T-cell (primary cell): ENCODE results near the gene GPS1. TPM values are rescaled to one million over a fixed set of nuclear protein-coding genes. Genes with fewer than 3 reads are reported as not detected.

Experiments used
- ATAC-seq, 4 experiments: fragments of 200-7000 bp in 3 of 4; fragments of 150-1000 bp in 1 of 4; cut with Tn5 transposase; replicated peaks in 1 of 4; 1 replicate in 3 of 4; 2 replicates in 1 of 4; pipeline ENCODE4 v1.10.0; 2021; ENCODE audit warnings: moderate library complexity in 3 of 4, mild to moderate bottlenecking in 2 of 4, moderate number of reproducible peaks in 1 of 4
- CTCF ChIA-PET, 2 donors: fragments of 300-600 bp; sonication (Branson Sonifier 250); formaldehyde crosslinking; loops; one replicate each; lab custom pipeline; 2022; ENCODE audit warnings: antibody characterized with exemption in 2 of 2; lab: Charles Lee
- POLR2A ChIA-PET, 2 donors: fragments of 300-600 bp; sonication (Branson Sonifier 250); formaldehyde crosslinking; loops; one replicate each; lab custom pipeline; 2022; ENCODE audit warnings: antibody characterized with exemption in 2 of 2; lab: Charles Lee
- DNase-seq, 35 experiments: peaks; one replicate each; pipeline versions ENCODE4 v3.0.0 to v3.0.0-alpha.2; 2013 to 2023
- H3K27ac ChIP-seq: one replicate; pipeline ENCODE4 v1.5.1; 2013; ENCODE audit warnings: low read length
- H3K27me3 ChIP-seq, 2 experiments: replicated peaks in 1 of 2; 1 replicate in 1 of 2; 2 replicates in 1 of 2; pipeline versions ENCODE4 v1.6.1 to v1.7.0; 2013; ENCODE audit warnings: low read length in 1 of 2, mixed read lengths in 1 of 2; ENCODE audit not compliant: control insufficient read depth in 2 of 2, insufficient read depth in 2 of 2; ENCODE audit errors: extremely low read depth in 1 of 2
- H3K36me3 ChIP-seq, 2 donors: 1 replicate in 1 of 2; 2 replicates in 1 of 2; pipeline versions ENCODE4 v1.6.1 to v1.7.0; 2013; ENCODE audit warnings: low read length in 1 of 2; ENCODE audit not compliant: control insufficient read depth in 2 of 2, insufficient read depth in 1 of 2; ENCODE audit errors: extremely low read depth in 1 of 2
- H3K4me1 ChIP-seq, 2 experiments: 1 replicate in 1 of 2; 2 replicates in 1 of 2; pipeline versions ENCODE4 v1.6.1 to v1.7.0; 2013; ENCODE audit warnings: low read length in 2 of 2, mixed read lengths in 1 of 2; ENCODE audit not compliant: insufficient read depth in 2 of 2, control insufficient read depth in 1 of 2; ENCODE audit errors: extremely low read depth in 1 of 2
- H3K4me3 ChIP-seq, 2 donors: 1 replicate in 1 of 2; 2 replicates in 1 of 2; pipeline versions ENCODE4 v1.5.1 to v1.7.0; 2013; ENCODE audit warnings: mild to moderate bottlenecking in 2 of 2, low read length in 1 of 2, moderate library complexity in 1 of 2; ENCODE audit not compliant: control insufficient read depth in 1 of 2; ENCODE audit errors: extremely low read depth in 1 of 2
- H3K9me3 ChIP-seq: 2 replicates; pipeline ENCODE4 v1.7.0; 2013
- H3K27ac Mint-ChIP-seq, 2 donors: one replicate each; pipeline ENCODE4 v1.8.0; 2020 to 2021; ENCODE audit warnings: mild to moderate bottlenecking in 2 of 2, mixed read lengths in 2 of 2
- H3K27me3 Mint-ChIP-seq, 2 donors: one replicate each; pipeline ENCODE4 v1.8.0; 2021 to 2022; ENCODE audit warnings: mixed read lengths in 2 of 2
- H3K36me3 Mint-ChIP-seq: one replicate; pipeline ENCODE4 v1.8.0; 2021; ENCODE audit warnings: mixed read lengths
- H3K4me1 Mint-ChIP-seq, 3 donors: one replicate each; pipeline ENCODE4 v1.8.0; 2020 to 2022; ENCODE audit warnings: mixed read lengths in 3 of 3, mild to moderate bottlenecking in 1 of 3
- H3K4me3 Mint-ChIP-seq, 3 donors: one replicate each; pipeline ENCODE4 v1.8.0; 2020 to 2022; ENCODE audit warnings: mild to moderate bottlenecking in 3 of 3, mixed read lengths in 3 of 3, moderate library complexity in 3 of 3
- H3K9me3 Mint-ChIP-seq, 3 donors: one replicate each; pipeline ENCODE4 v1.8.0; 2020 to 2022; ENCODE audit warnings: mixed read lengths in 3 of 3
- WGBS: methylation state at CpG from one replicate; pipeline ENCODE4 v1.1.5; 2013; ENCODE audit warnings: missing lambda C conversion rate; ENCODE audit not compliant: insufficient coverage; 5-methylcytosine and 5-hydroxymethylcytosine counted together
- total RNA-seq, 35 experiments: library from RNA in 6 of 35; stranded (reverse) in 6 of 35; fragments of 120-200 nt in 1 of 35; gene quantifications; one replicate each; pipeline versions ENCODE4 v1.2.1 to v1.2.4 and lab custom pipeline; 2013 to 2026

The GPS1 gene
- total RNA-seq, 5 donors from 2014 or later (not counting 1 experiment from before 2014, with no cell fraction given), result 75.3 to 117 (median 98.0) TPM

DNA sequence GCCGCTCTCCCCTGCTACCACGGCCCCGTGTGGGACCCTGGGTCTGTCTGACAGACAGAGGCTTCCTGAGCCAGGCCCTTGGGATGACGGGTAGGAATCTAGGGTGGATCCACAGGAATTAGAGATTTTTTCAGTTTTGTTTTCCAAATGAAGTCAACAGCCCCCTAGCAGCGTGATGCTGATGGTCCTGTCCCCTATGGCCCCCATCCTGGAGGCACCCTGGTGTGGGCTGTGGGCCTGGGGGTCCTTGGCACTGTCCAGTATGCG lies 44.5 kb upstream of the GPS1 start:
- Mint-ChIP-seq H3K9me3 (no peaks in the 10 kb centered on the region), H3K4me1 (no peaks in the 10 kb centered on the region), H3K27ac (no peak overlapping the region), H3K36me3 (no peaks in the 10 kb centered on the region), H3K4me3 (no peak overlapping the region), H3K27me3 (no peaks in the 10 kb centered on the region)
- no peak for DNase-seq
- Histone ChIP-seq H3K4me3 (no peak overlapping the region), H3K9me3 (no peaks in the 10 kb centered on the region), H3K27me3 (no peaks in the 10 kb centered on the region), H3K27ac (no peak overlapping the region), H3K4me1 (no peaks in the 10 kb centered on the region), H3K36me3 (peaks cover 0 to 4% of the 10 kb centered on the region in 2 donors)
- 89% methylated on average over 6 of the region's 6 CpGs for WGBS
- ChIA-PET POLR2A (no interaction called here), CTCF (no interaction called here)
- ATAC-seq, result no peak

GRCh38 chr17:82007495-82008257 lies 44.0 kb upstream of the GPS1 start:
- DNase-seq (no peak), ATAC-seq (no peak)
- Histone ChIP-seq H3K36me3 (peaks cover 0 to 4% of the 10 kb centered on the region in 2 donors), H3K27me3 (no peaks in the 10 kb centered on the region), H3K4me3 (no peak overlapping the region), H3K27ac (no peak overlapping the region), H3K9me3 (no peaks in the 10 kb centered on the region), H3K4me1 (no peaks in the 10 kb centered on the region)
- H3K27me3 Mint-ChIP-seq, result no peaks in the 10 kb centered on the region
- no peaks in the 10 kb centered on the region for H3K9me3 Mint-ChIP-seq
- H3K36me3 Mint-ChIP-seq, result no peaks in the 10 kb centered on the region
- H3K4me1 Mint-ChIP-seq, result no peaks in the 10 kb centered on the region
- POLR2A ChIA-PET, result no interaction called here
- no peak overlapping the region for H3K4me3 Mint-ChIP-seq
- CTCF ChIA-PET, result interaction anchor here in 1 of 2 donors (0.7 kb wide), 1 partner anchor 196 kb away, joined by 3 read pairs; no protein-coding TSS in a partner anchor
- no peak overlapping the region for H3K27ac Mint-ChIP-seq
- 91% methylated on average over 30 of the region's 30 CpGs for WGBS

DNA sequence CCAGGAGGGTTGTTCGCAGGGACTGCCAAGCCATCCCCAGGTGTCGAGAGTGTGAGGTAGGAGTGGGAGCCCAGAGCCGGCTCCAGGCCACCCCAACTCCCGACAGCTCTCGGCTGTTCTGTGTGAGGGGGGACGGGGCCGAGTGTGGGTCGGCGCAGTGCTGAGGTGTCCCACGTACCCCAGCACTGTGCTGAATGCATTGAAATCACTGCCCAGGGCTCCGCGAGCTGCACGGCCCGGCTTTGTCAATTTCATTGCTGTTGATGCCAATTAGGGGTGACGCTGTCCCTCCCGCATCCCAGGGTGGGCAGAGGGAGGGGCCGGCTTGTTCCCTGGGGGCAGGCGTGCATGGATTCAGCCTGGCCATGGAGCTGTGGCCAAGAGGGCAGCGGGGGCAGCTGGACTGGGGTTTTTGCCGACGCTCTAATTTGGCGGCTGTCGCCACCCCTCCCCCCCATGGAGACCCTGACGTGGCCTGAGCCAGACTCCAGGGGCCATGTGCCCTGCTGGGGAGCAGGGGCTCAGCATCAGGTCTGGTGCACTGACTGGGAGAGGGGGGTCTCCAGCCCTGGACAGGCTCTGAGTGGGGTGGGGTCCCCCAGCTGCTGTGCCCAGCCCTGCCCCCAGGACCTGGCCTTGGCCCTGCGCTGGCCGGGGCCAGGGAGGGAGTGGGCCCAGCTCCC lies 43.3 kb upstream of the GPS1 start:
- Histone ChIP-seq H3K4me3 (no peak overlapping the region), H3K27me3 (no peaks in the 10 kb centered on the region), H3K27ac (no peak overlapping the region), H3K9me3 (no peaks in the 10 kb centered on the region), H3K36me3 (peaks cover 0 to 4% of the 10 kb centered on the region in 2 donors), H3K4me1 (no peaks in the 10 kb centered on the region)
- Mint-ChIP-seq H3K4me1 (no peaks in the 10 kb centered on the region), H3K27me3 (no peaks in the 10 kb centered on the region), H3K27ac (no peak overlapping the region), H3K9me3 (no peaks in the 10 kb centered on the region), H3K36me3 (no peaks in the 10 kb centered on the region), H3K4me3 (no peak overlapping the region)
- 96% methylated on average over 23 of the region's 26 CpGs for WGBS
- ATAC-seq (no peak), DNase-seq (no peak)
- CTCF ChIA-PET, result interaction anchor here in 1 of 2 donors (0.7 kb wide), 1 partner anchor 195 kb away, joined by 3 read pairs; no protein-coding TSS in a partner anchor
- POLR2A ChIA-PET, result no interaction called here

DNA sequence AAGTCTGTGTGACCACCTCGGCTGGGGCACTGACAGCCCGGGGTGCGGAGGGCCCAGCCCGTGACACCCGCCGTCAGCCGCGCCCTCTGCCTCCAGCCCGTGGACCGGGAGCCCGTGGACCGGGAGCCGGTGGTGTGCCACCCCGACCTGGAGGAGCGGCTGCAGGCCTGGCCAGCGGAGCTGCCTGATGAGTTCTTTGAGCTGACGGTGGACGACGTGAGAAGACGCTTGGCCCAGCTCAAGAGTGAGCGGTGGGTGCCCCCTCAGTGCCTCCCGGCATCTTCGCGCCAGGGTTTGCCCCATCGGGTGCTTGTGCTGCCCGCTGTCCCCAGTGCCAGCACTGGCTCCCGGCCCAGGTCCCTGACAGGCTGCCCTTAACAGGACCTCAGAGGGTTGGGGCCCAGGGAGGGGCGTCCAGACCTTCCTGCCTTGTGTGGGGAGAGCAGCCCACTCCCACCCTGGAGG lies 42.7 kb upstream of the GPS1 start:
- POLR2A ChIA-PET, result no interaction called here
- CTCF ChIA-PET, result no interaction called here
- Histone ChIP-seq H3K4me1 (no peaks in the 10 kb centered on the region), H3K27ac (no peak overlapping the region), H3K4me3 (no peak overlapping the region), H3K27me3 (no peaks in the 10 kb centered on the region), H3K36me3 (peaks cover 0 to 4% of the 10 kb centered on the region in 2 donors), H3K9me3 (no peaks in the 10 kb centered on the region)
- 93% methylated on average over 27 of the region's 28 CpGs for WGBS
- Mint-ChIP-seq H3K27ac (no peak overlapping the region), H3K36me3 (no peaks in the 10 kb centered on the region), H3K4me3 (no peak overlapping the region), H3K4me1 (no peaks in the 10 kb centered on the region), H3K9me3 (no peaks in the 10 kb centered on the region), H3K27me3 (no peaks in the 10 kb centered on the region)
- no peak for DNase-seq
- ATAC-seq, result no peak

- Histone ChIP-seq H3K36me3 (peaks cover 0 to 4% of the 10 kb centered on the region in 2 donors), H3K9me3 (no peaks in the 10 kb centered on the region), H3K27me3 (no peaks in the 10 kb centered on the region), H3K4me3 (no peak overlapping the region), H3K4me1 (no peaks in the 10 kb centered on the region), H3K27ac (no peak overlapping the region)
- Mint-ChIP-seq H3K4me1 (no peaks in the 10 kb centered on the region), H3K4me3 (no peak overlapping the region), H3K36me3 (no peaks in the 10 kb centered on the region), H3K27me3 (no peaks in the 10 kb centered on the region), H3K27ac (no peak overlapping the region), H3K9me3 (no peaks in the 10 kb centered on the region)
- DNase-seq (no peak), ATAC-seq (no peak)
- ChIA-PET POLR2A (no interaction called here), CTCF (interaction anchor here in 1 of 2 donors (0.7 kb wide), 1 partner anchor 11 kb away, joined by 5 read pairs; no protein-coding TSS in a partner anchor)
- WGBS, result 66% methylated on average over 12 of the region's 15 CpGs
Measured at GRCh38 chr17:82009413-82009812, 42.3 kb upstream of the GPS1 start.

DNA sequence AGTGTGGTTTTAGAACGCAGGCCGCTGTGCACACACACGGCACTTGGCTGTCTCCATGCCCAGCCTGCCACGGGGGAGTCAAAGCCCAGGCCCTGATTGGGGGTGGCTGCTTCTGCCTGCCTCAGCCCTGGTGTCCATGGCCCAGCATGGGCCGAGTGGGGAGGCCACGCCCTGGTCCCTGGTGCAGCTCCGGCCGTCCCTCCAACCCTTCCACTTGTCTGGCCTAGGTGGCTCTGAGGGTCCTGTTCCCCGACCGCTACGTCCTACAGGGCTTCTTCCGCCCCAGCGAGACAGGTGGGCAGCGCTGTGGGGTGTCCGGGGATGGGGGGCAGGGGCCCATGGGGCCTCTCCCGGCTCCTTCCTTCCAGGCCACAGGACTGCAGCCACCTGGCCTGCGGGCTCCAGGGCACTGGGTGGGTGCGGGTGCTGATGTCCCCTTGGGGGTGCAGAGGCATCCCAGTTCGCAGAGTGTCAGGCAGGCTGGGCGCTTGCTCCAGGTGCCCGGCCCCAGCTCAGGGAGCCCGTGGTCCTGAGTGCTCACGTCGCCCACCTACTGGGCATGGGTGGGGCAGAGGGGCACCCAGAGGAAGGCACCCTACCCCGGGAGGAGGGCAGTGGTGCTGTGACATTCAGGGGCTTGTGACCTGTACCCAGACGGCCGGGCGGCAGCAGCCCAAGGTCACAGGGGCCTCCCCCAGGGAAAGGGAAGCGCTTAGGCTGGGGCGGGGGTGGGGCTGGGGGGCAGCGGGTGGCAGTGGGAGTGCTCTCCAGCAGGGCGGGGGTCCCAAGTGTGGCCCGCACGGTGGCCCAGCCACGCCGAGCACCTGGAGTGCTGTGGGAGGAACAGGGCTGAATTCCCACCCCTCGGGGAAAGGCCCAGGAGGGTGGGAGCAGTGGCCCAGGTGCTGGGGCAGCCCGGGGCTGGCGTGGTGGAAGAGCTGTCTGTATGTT lies 40.8 kb upstream of the GPS1 start:
- H3K9me3 Mint-ChIP-seq, result no peaks in the 10 kb centered on the region
- no peaks in the 10 kb centered on the region for H3K4me1 ChIP-seq
- no peak overlapping the region for H3K4me3 ChIP-seq
- 88% methylated on average over 17 of the region's 39 CpGs for WGBS
- no peaks in the 10 kb centered on the region for H3K27me3 ChIP-seq
- no peak overlapping the region for H3K27ac Mint-ChIP-seq
- CTCF ChIA-PET, result interaction anchor here in 1 of 2 donors (0.7 kb wide), 1 partner anchor 539 kb away, joined by 7 read pairs; no protein-coding TSS in a partner anchor
- no peak overlapping the region for H3K4me3 Mint-ChIP-seq
- no peaks in the 10 kb centered on the region for H3K27me3 Mint-ChIP-seq
- no peak for DNase-seq
- H3K36me3 ChIP-seq, result peaks cover 0 to 4% of the 10 kb centered on the region in 2 donors
- no peaks in the 10 kb centered on the region for H3K4me1 Mint-ChIP-seq
- H3K36me3 Mint-ChIP-seq, result no peaks in the 10 kb centered on the region
- H3K9me3 ChIP-seq, result no peaks in the 10 kb centered on the region
- H3K27ac ChIP-seq, result no peak overlapping the region
- POLR2A ChIA-PET, result no interaction called here
- no peak for ATAC-seq
